ENCODE data around the gene AEN. TPM values are rescaled to one million over a fixed set of nuclear protein-coding genes. Genes with fewer than 3 reads are reported as not detected.

The AEN gene
- total RNA-seq, 1 experiment from 2014 or later = 32.7 TPM

GRCh38 chr15:88664151-88664778, 43.1 kb downstream of the AEN start:
- no peak for DNase-seq (ENCODE audit: low spot score)

GRCh38 chr15:88674661-88675060, 53.5 kb downstream of the AEN start:
- no peak for DNase-seq (ENCODE audit: low spot score)

- no peak for DNase-seq (ENCODE audit: low spot score)
Observed at GRCh38 chr15:88678755-88679154, 57.6 kb downstream of the AEN start.

DNA sequence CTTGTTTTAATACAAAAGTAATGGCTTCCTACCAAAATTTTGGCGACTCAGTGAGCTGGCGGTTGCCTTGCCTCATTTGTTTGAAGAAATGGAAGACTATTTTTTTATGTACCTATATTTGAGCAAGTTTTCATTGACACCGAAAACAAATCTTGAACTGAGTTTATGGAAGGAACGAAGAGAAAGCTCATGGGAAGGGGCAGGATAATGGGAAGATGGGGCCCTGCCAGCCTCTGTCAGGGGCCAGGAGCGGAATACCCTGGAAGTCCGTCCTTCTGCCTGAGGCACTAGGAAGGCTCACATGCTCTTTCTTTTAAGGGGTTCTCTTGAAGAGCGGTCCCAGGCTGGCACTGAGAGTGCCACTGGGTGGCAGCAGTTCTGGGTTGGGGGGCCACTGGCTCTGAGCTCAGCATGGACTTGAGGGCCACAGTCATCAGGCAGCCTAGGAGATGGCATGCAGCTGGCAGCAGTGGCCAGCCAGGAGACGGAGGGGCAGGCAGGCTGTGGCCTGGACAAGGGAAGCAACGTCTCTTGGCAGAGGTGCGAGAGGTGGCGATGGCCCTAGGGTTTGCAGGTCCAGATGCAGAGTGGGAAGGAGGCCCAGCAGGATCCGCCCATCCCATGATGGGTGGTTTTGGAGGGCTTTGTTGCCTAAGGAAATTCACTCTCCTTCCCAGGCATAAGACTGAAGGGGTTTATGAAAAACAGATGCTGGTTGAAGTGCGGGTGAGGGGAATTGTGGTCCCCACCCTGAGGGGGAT, 59.3 kb downstream of the AEN start:
- no peak for DNase-seq (ENCODE audit: low spot score)

- no peak for DNase-seq (ENCODE audit: low spot score)
Observed at GRCh38 chr15:88681610-88682221, 60.6 kb downstream of the AEN start.

Other genes with a start within 250 kb of the AEN start
- 29.9 and 38.4 TPM in 2 replicates for gene MRPL46, start 154.0 kb upstream of the AEN start, total RNA-seq (2014; rRNA removed; shearing (Covaris generic))
- gene MRPS11, start 153.6 kb upstream of the AEN start, total RNA-seq (2014; rRNA removed; shearing (Covaris generic)) = 51.1 and 106 TPM in 2 replicates
- gene DET1, start 74.7 kb upstream of the AEN start, total RNA-seq (2014; rRNA removed; shearing (Covaris generic)) = 5.1 and 5.7 TPM in 2 replicates
- 3.8 and 7.7 TPM in 2 replicates for gene ISG20, start 17.7 kb downstream of the AEN start, total RNA-seq (2014; rRNA removed; shearing (Covaris generic))
- not detected in 2 replicates for gene ACAN, start 182.1 kb downstream of the AEN start, total RNA-seq (2014; rRNA removed; shearing (Covaris generic))